Muscle layer of duodenum (tissue), 2 donors: ENCODE measurements around the gene SIK3.
A peak's percentile ranks its signal among the peaks of the same experiment; 100 is the strongest.

Experiments used
- H3K27ac ChIP-seq: one replicate; pipeline ENCODE4 v1.7.0; 2013; ENCODE audit warnings: mild to moderate bottlenecking, low read length
- H3K27me3 ChIP-seq: one replicate; pipeline ENCODE4 v1.7.0; 2013; ENCODE audit warnings: low read depth, mild to moderate bottlenecking, control low read depth, low read length
- H3K36me3 ChIP-seq, 2 donors: one replicate each; pipeline ENCODE4 v1.7.0; 2013; ENCODE audit warnings: low read length in 2 of 2, control low read depth in 1 of 2, mild to moderate bottlenecking in 1 of 2; ENCODE audit not compliant: insufficient read depth in 2 of 2, control insufficient read depth in 1 of 2
- H3K4me1 ChIP-seq, 2 donors: one replicate each; pipeline ENCODE4 v1.7.0; 2013; ENCODE audit warnings: low read length in 2 of 2, mild to moderate bottlenecking in 2 of 2, control low read depth in 1 of 2, moderate library complexity in 1 of 2; ENCODE audit not compliant: insufficient read depth in 2 of 2, control insufficient read depth in 1 of 2
- H3K4me3 ChIP-seq, 2 donors: one replicate each; pipeline ENCODE4 v1.7.0; 2013; ENCODE audit warnings: low read length in 2 of 2, low read depth in 1 of 2, mild to moderate bottlenecking in 1 of 2
- H3K9me3 ChIP-seq, 2 donors: one replicate each; pipeline ENCODE4 v1.7.0; 2013; ENCODE audit warnings: low read length in 2 of 2, control low read depth in 1 of 2, mild to moderate bottlenecking in 1 of 2; ENCODE audit not compliant: control insufficient read depth in 1 of 2
- donor health status: healthy.

Gene SIK3

GRCh38 chr11:116931206-116931953, 166.8 kb downstream of the SIK3 start:
- Histone ChIP-seq H3K4me1 (peaks cover 31 to 43% of the 10 kb centered on the region in 2 donors), H3K36me3 (peaks cover 0 to 6% of the 10 kb centered on the region in 2 donors), H3K27ac (peak overlapping the region; percentile 12), H3K9me3 (no peaks in the 10 kb centered on the region), H3K4me3 (no peak overlapping the region), H3K27me3 (no peaks in the 10 kb centered on the region)

GRCh38 chr11:116930586-116930985, 167.6 kb downstream of the SIK3 start:
- H3K4me3 ChIP-seq = peak overlapping the region; percentile 52 to 66
- H3K4me1 ChIP-seq = peaks cover 31 to 43% of the 10 kb centered on the region in 2 donors
- no peaks in the 10 kb centered on the region for H3K9me3 ChIP-seq
- H3K27me3 ChIP-seq = no peaks in the 10 kb centered on the region
- H3K27ac ChIP-seq = peak overlapping the region; percentile 69
- H3K36me3 ChIP-seq = peaks cover 5 to 11% of the 10 kb centered on the region in 2 donors

- H3K4me3 ChIP-seq = peak overlapping the region; percentile 52 to 66
Observed at GRCh38 chr11:116930177-116930576, 168.1 kb downstream of the SIK3 start.

GRCh38 chr11:116929414-116930090, 168.7 kb downstream of the SIK3 start:
- Histone ChIP-seq H3K27ac (peak overlapping the region; percentile 69), H3K4me1 (peaks cover 31 to 43% of the 10 kb centered on the region in 2 donors), H3K9me3 (no peaks in the 10 kb centered on the region), H3K36me3 (peaks cover 5 to 11% of the 10 kb centered on the region in 2 donors), H3K27me3 (no peaks in the 10 kb centered on the region), H3K4me3 (peak overlapping the region; percentile 52 to 66)

More at GRCh38 chr11:116930177-116930576, 168.1 kb downstream of the SIK3 start:
- Histone ChIP-seq H3K27me3 (no peaks in the 10 kb centered on the region), H3K9me3 (no peaks in the 10 kb centered on the region), H3K27ac (peak overlapping the region; percentile 69), H3K36me3 (peaks cover 5 to 11% of the 10 kb centered on the region in 2 donors), H3K4me1 (peaks cover 31 to 43% of the 10 kb centered on the region in 2 donors)

- Histone ChIP-seq H3K27me3 (no peaks in the 10 kb centered on the region), H3K27ac (peak overlapping the region; percentile 46), H3K36me3 (peaks cover 5 to 11% of the 10 kb centered on the region in 2 donors), H3K4me3 (no peak overlapping the region), H3K4me1 (peaks cover 31 to 43% of the 10 kb centered on the region in 2 donors), H3K9me3 (no peaks in the 10 kb centered on the region)
Observed at GRCh38 chr11:116928845-116929244, 169.4 kb downstream of the SIK3 start.

GRCh38 chr11:116928102-116928777, 170.0 kb downstream of the SIK3 start:
- H3K27me3 ChIP-seq = no peaks in the 10 kb centered on the region
- H3K4me3 ChIP-seq = no peak overlapping the region
- H3K9me3 ChIP-seq = no peaks in the 10 kb centered on the region
- H3K36me3 ChIP-seq = peaks cover 9 to 11% of the 10 kb centered on the region in 2 donors
- H3K4me1 ChIP-seq = peaks cover 31 to 43% of the 10 kb centered on the region in 2 donors
- H3K27ac ChIP-seq = no peak overlapping the region

- Histone ChIP-seq H3K36me3 (peaks cover 9 to 11% of the 10 kb centered on the region in 2 donors), H3K4me3 (no peak overlapping the region), H3K27ac (no peak overlapping the region), H3K4me1 (peaks cover 31 to 39% of the 10 kb centered on the region in 2 donors), H3K9me3 (no peaks in the 10 kb centered on the region), H3K27me3 (no peaks in the 10 kb centered on the region)
Observed at GRCh38 chr11:116927163-116927974, 170.9 kb downstream of the SIK3 start.

GRCh38 chr11:116925050-116925449, 173.2 kb downstream of the SIK3 start:
- H3K27ac ChIP-seq = no peak overlapping the region
- peaks cover 9 to 11% of the 10 kb centered on the region in 2 donors for H3K36me3 ChIP-seq
- H3K9me3 ChIP-seq = no peaks in the 10 kb centered on the region
- H3K27me3 ChIP-seq = no peaks in the 10 kb centered on the region
- H3K4me3 ChIP-seq = no peak overlapping the region
- H3K4me1 ChIP-seq = peaks cover 13 to 16% of the 10 kb centered on the region in 2 donors

- Histone ChIP-seq H3K36me3 (peaks cover 0 to 5% of the 10 kb centered on the region in 2 donors), H3K4me3 (no peak overlapping the region), H3K9me3 (no peaks in the 10 kb centered on the region), H3K27ac (no peak overlapping the region), H3K4me1 (no peaks in the 10 kb centered on the region), H3K27me3 (no peaks in the 10 kb centered on the region)
Observed at GRCh38 chr11:116918925-116919655, 179.1 kb downstream of the SIK3 start.

GRCh38 chr11:116917632-116918031, 180.6 kb downstream of the SIK3 start:
- Histone ChIP-seq H3K9me3 (no peaks in the 10 kb centered on the region), H3K36me3 (no peaks in the 10 kb centered on the region), H3K27me3 (no peaks in the 10 kb centered on the region), H3K4me1 (peaks cover 0 to 12% of the 10 kb centered on the region in 2 donors), H3K27ac (no peak overlapping the region), H3K4me3 (no peak overlapping the region)
